GM23338 (cell line): ENCODE results near the gene ZNF200.

ENCODE experiments used
- CREB1 ChIP-seq: fragments of 250-450 bp; sonication (Bioruptor Pico); IDR thresholded peaks from 2 replicates; pipeline ENCODE4 v1.5.0; 2020; ENCODE audit warnings: low read depth, mild to moderate bottlenecking, moderate library complexity
- EZH2 ChIP-seq: fragments of 200-600 bp; sonication (generic); IDR thresholded peaks from one replicate; pipeline ENCODE4 v1.8.0; 2017; ENCODE audit warnings: antibody characterized with exemption, mild to moderate bottlenecking, low read depth; ENCODE audit not compliant: unreplicated experiment
- EZH2phosphoT487 ChIP-seq: fragments of 200-600 bp; sonication (generic); IDR thresholded peaks from one replicate; pipeline ENCODE4 v1.8.1; 2018; ENCODE audit warnings: antibody characterized with exemption; ENCODE audit not compliant: unreplicated experiment
- NANOG ChIP-seq: IDR thresholded peaks from 2 replicates; pipeline ENCODE4 v1.6.1; 2016; ENCODE audit warnings: antibody characterized with exemption, borderline replicate concordance
- POLR2AphosphoS5 ChIP-seq: IDR thresholded peaks from 2 replicates; pipeline ENCODE4 v1.6.1; 2016; ENCODE audit warnings: antibody characterized with exemption, low read depth
- STAT1 ChIP-seq: IDR thresholded peaks from one replicate; pipeline ENCODE4 v1.6.1; 2016; ENCODE audit warnings: antibody characterized with exemption; ENCODE audit not compliant: unreplicated experiment
- ZNF114 ChIP-seq: fragments of 250-450 bp; sonication (Bioruptor Pico); IDR thresholded peaks from 2 replicates; pipeline ENCODE4 v1.5.0; 2020; ENCODE audit warnings: mild to moderate bottlenecking, moderate library complexity
- ZNF331 ChIP-seq: fragments of 250-450 bp; sonication (Bioruptor Pico); IDR thresholded peaks from 2 replicates; pipeline ENCODE4 v1.5.0; 2020; ENCODE audit warnings: low read depth, mild to moderate bottlenecking, moderate library complexity
- TF ChIP-seq, protein P1 (sequence below), 2 experiments: fragments of 200-600 bp in 1 of 2; sonication (generic) in 1 of 2; conservative IDR thresholded peaks; 2 replicates each; pipeline versions ENCODE4 v1.5.1 to v1.6.1; 2016 to 2017; ENCODE audit warnings: antibody characterized with exemption in 2 of 2, low read depth in 2 of 2, mild to moderate bottlenecking in 2 of 2, moderate library complexity in 1 of 2
- TF ChIP-seq, protein P2 (sequence below): IDR thresholded peaks from one replicate; pipeline ENCODE4 v1.6.1; 2018; ENCODE audit warnings: antibody characterized with exemption; ENCODE audit not compliant: unreplicated experiment
- TF ChIP-seq, protein P3 (sequence below): IDR thresholded peaks from 2 replicates; pipeline ENCODE4 v1.6.1; 2016; ENCODE audit warnings: antibody characterized with exemption
- TF ChIP-seq, protein P4 (sequence below): fragments of 250-450 bp; sonication (Bioruptor Pico); IDR thresholded peaks from 2 replicates; pipeline ENCODE4 v1.5.0; 2020; ENCODE audit warnings: mild to moderate bottlenecking, moderate library complexity

DNA sequence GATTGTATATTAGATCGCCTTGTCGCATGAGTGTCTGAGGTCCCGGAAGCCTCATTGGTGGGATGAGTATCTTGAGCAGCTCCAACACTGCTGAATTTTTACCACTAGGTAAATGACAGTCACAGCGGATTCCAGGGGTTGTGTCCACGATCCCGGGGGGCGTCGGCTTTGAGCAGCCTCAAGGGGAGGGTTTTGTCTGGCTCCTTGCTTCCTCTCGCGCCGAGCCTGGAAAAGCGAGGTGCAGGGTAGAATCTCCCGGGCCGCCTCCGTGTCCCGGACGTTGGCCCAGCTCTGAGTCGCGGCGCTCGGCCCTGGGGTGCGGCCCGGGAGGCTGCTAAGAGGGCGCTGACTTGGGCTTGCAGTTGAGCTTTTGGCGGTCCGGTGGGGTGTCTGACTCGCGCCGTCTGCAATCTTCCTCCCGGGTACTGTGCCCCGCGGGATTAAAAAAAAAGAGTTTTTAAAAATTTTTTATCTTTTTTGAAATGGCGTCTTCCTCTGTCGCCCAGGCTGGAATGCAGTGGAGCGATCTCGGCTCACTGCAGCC is 42.4 kb downstream of the ZNF200 start:
- TF ChIP-seq, protein P1, sequence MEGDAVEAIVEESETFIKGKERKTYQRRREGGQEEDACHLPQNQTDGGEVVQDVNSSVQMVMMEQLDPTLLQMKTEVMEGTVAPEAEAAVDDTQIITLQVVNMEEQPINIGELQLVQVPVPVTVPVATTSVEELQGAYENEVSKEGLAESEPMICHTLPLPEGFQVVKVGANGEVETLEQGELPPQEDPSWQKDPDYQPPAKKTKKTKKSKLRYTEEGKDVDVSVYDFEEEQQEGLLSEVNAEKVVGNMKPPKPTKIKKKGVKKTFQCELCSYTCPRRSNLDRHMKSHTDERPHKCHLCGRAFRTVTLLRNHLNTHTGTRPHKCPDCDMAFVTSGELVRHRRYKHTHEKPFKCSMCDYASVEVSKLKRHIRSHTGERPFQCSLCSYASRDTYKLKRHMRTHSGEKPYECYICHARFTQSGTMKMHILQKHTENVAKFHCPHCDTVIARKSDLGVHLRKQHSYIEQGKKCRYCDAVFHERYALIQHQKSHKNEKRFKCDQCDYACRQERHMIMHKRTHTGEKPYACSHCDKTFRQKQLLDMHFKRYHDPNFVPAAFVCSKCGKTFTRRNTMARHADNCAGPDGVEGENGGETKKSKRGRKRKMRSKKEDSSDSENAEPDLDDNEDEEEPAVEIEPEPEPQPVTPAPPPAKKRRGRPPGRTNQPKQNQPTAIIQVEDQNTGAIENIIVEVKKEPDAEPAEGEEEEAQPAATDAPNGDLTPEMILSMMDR (conservative IDR thresholded peaks at IDR 0.05; ENCODE audit: low read depth in 2 of 2) = no peak
- TF ChIP-seq EZH2 (no peak), EZH2phosphoT487 (no peak), POLR2AphosphoS5 (no peak), CREB1 (CRISPR knock-in tag) (no peak), ZNF114 (CRISPR knock-in tag) (no peak), NANOG (no peak), STAT1 (no peak), ZNF331 (no peak)
- TF ChIP-seq, protein P2, sequence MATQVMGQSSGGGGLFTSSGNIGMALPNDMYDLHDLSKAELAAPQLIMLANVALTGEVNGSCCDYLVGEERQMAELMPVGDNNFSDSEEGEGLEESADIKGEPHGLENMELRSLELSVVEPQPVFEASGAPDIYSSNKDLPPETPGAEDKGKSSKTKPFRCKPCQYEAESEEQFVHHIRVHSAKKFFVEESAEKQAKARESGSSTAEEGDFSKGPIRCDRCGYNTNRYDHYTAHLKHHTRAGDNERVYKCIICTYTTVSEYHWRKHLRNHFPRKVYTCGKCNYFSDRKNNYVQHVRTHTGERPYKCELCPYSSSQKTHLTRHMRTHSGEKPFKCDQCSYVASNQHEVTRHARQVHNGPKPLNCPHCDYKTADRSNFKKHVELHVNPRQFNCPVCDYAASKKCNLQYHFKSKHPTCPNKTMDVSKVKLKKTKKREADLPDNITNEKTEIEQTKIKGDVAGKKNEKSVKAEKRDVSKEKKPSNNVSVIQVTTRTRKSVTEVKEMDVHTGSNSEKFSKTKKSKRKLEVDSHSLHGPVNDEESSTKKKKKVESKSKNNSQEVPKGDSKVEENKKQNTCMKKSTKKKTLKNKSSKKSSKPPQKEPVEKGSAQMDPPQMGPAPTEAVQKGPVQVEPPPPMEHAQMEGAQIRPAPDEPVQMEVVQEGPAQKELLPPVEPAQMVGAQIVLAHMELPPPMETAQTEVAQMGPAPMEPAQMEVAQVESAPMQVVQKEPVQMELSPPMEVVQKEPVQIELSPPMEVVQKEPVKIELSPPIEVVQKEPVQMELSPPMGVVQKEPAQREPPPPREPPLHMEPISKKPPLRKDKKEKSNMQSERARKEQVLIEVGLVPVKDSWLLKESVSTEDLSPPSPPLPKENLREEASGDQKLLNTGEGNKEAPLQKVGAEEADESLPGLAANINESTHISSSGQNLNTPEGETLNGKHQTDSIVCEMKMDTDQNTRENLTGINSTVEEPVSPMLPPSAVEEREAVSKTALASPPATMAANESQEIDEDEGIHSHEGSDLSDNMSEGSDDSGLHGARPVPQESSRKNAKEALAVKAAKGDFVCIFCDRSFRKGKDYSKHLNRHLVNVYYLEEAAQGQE = no peak
- TF ChIP-seq, protein P3, sequence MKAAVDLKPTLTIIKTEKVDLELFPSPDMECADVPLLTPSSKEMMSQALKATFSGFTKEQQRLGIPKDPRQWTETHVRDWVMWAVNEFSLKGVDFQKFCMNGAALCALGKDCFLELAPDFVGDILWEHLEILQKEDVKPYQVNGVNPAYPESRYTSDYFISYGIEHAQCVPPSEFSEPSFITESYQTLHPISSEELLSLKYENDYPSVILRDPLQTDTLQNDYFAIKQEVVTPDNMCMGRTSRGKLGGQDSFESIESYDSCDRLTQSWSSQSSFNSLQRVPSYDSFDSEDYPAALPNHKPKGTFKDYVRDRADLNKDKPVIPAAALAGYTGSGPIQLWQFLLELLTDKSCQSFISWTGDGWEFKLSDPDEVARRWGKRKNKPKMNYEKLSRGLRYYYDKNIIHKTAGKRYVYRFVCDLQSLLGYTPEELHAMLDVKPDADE = no peak
- TF ChIP-seq, protein P4, sequence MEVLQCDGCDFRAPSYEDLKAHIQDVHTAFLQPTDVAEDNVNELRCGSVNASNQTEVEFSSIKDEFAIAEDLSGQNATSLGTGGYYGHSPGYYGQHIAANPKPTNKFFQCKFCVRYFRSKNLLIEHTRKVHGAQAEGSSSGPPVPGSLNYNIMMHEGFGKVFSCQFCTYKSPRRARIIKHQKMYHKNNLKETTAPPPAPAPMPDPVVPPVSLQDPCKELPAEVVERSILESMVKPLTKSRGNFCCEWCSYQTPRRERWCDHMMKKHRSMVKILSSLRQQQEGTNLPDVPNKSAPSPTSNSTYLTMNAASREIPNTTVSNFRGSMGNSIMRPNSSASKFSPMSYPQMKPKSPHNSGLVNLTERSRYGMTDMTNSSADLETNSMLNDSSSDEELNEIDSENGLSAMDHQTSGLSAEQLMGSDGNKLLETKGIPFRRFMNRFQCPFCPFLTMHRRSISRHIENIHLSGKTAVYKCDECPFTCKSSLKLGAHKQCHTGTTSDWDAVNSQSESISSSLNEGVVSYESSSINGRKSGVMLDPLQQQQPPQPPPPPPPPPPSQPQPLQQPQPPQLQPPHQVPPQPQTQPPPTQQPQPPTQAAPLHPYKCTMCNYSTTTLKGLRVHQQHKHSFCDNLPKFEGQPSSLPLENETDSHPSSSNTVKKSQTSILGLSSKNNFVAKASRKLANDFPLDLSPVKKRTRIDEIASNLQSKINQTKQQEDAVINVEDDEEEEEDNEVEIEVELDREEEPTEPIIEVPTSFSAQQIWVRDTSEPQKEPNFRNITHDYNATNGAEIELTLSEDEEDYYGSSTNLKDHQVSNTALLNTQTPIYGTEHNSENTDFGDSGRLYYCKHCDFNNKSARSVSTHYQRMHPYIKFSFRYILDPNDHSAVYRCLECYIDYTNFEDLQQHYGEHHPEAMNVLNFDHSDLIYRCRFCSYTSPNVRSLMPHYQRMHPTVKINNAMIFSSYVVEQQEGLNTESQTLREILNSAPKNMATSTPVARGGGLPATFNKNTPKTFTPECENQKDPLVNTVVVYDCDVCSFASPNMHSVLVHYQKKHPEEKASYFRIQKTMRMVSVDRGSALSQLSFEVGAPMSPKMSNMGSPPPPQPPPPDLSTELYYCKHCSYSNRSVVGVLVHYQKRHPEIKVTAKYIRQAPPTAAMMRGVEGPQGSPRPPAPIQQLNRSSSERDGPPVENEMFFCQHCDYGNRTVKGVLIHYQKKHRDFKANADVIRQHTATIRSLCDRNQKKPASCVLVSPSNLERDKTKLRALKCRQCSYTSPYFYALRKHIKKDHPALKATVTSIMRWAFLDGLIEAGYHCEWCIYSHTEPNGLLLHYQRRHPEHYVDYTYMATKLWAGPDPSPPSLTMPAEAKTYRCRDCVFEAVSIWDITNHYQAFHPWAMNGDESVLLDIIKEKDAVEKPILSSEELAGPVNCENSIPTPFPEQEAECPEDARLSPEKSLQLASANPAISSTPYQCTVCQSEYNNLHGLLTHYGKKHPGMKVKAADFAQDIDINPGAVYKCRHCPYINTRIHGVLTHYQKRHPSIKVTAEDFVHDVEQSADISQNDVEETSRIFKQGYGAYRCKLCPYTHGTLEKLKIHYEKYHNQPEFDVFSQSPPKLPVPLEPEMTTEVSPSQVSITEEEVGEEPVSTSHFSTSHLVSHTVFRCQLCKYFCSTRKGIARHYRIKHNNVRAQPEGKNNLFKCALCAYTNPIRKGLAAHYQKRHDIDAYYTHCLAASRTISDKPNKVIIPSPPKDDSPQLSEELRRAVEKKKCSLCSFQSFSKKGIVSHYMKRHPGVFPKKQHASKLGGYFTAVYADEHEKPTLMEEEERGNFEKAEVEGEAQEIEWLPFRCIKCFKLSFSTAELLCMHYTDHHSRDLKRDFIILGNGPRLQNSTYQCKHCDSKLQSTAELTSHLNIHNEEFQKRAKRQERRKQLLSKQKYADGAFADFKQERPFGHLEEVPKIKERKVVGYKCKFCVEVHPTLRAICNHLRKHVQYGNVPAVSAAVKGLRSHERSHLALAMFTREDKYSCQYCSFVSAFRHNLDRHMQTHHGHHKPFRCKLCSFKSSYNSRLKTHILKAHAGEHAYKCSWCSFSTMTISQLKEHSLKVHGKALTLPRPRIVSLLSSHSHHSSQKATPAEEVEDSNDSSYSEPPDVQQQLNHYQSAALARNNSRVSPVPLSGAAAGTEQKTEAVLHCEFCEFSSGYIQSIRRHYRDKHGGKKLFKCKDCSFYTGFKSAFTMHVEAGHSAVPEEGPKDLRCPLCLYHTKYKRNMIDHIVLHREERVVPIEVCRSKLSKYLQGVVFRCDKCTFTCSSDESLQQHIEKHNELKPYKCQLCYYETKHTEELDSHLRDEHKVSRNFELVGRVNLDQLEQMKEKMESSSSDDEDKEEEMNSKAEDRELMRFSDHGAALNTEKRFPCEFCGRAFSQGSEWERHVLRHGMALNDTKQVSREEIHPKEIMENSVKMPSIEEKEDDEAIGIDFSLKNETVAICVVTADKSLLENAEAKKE = no peak
